Heart right ventricle (tissue), 16 donors: Measurements from ENCODE around the gene RPGRIP1L. TPM values are rescaled to one million over a fixed set of nuclear protein-coding genes. Genes with fewer than 3 reads are reported as not detected.
A peak's percentile ranks its signal among the peaks of the same experiment; 100 is the strongest.

Experiments
- ATAC-seq, 8 donors: fragments of 200-7000 bp; cut with Tn5 transposase; one replicate each; pipeline ENCODE4 v1.9.1; 2020; ENCODE audit warnings: mild to moderate bottlenecking in 8 of 8, moderate library complexity in 8 of 8, moderate number of reproducible peaks in 1 of 8
- DNase-seq, 2 donors: peaks; one replicate each; pipeline ENCODE4 v3.0.0-alpha.2; 2020
- H3K27ac ChIP-seq, 10 donors: fragments of 200-600 bp; sonication (generic) in 2 of 10; one replicate each; pipeline versions ENCODE4 v1.5.0 to v1.8.0; 2020 to 2022; ENCODE audit warnings: mild to moderate bottlenecking in 3 of 10
- H3K27me3 ChIP-seq, 7 donors: fragments of 200-600 bp; one replicate each; pipeline ENCODE4 v1.8.0; 2021 to 2022; ENCODE audit warnings: mild to moderate bottlenecking in 2 of 7
- H3K36me3 ChIP-seq, 9 donors: fragments of 200-600 bp; sonication (generic) in 1 of 9; one replicate each; pipeline versions ENCODE4 v1.5.0 to v1.8.0; 2020 to 2022; ENCODE audit warnings: mild to moderate bottlenecking in 2 of 9
- H3K4me1 ChIP-seq, 9 donors: fragments of 200-600 bp; sonication (generic) in 1 of 9; one replicate each; pipeline versions ENCODE4 v1.5.0 to v1.8.0; 2020 to 2022; ENCODE audit warnings: mild to moderate bottlenecking in 4 of 9
- H3K4me3 ChIP-seq, 10 donors: fragments of 200-600 bp; sonication (generic) in 2 of 10; one replicate each; pipeline versions ENCODE4 v1.5.0 to v1.8.0; 2020 to 2022; ENCODE audit warnings: mild to moderate bottlenecking in 7 of 10, moderate library complexity in 2 of 10
- H3K9me3 ChIP-seq, 11 donors: fragments of 200-600 bp in 10 of 11; sonication (generic) in 2 of 11; one replicate each; pipeline versions ENCODE4 v1.5.0 to v1.8.0; 2013 to 2022; ENCODE audit warnings: mild to moderate bottlenecking in 2 of 11, control low read depth in 1 of 11, moderate library complexity in 1 of 11
- CTCF ChIP-seq, 9 donors: fragments of 200-600 bp; sonication (generic) in 2 of 9; IDR thresholded peaks; one replicate each; pipeline versions ENCODE4 v1.5.0 to v1.8.0; 2021 to 2022; ENCODE audit warnings: antibody characterized with exemption in 9 of 9, mild to moderate bottlenecking in 5 of 9, moderate library complexity in 1 of 9
- WGBS, 2 donors: extraction: QIAGEN DNeasy Blood & Tissue Kit; methylation state at CpG; one replicate each; pipeline ENCODE4 v1.1.7; 2013; ENCODE audit warnings: inconsistent platforms in 1 of 2; 5-methylcytosine and 5-hydroxymethylcytosine counted together
- intact Hi-C, 10 donors: fragments of 100-400 bp; cut with DNase I; formaldehyde crosslinking; loops; one replicate each; pipeline versions ENCODE4 v1.11.1 to v1.14.2; 2022
- polyA plus RNA-seq, 2 donors: library from polyadenylated mRNA; stranded (reverse); fragments of 200-250 nt; gene quantifications; one replicate each; pipeline ENCODE4 v1.2.3, GENCODE V29; 2013
- total RNA-seq, 10 donors: library from RNA; stranded (reverse); fragmentation: NEBNext Ultra II Directional in 3 of 10; extraction: Animal tissue kit (Norgen Biotek cat#: 25700) in 3 of 10; gene quantifications; one replicate each; pipeline versions ENCODE4 v1.2.1 to v1.2.4, GENCODE V29; 2021 to 2023
- donor health status: Arrhythmogenic right ventricular cardiomyopathy.
- donor health status: ischemic (EF 13 %, LVEDD 7.1; RV severe dilation, severe dysfunction).
- donor health status: healthy with polysubstance abuse.
- donor health status: DM: no; HTN: yes; CAD: no.
- donor health status: DM: no; HTN: no; CAD: no.
- donor health status: ischemic (EF 25% LVEDD 6.9; RV normal size, moderate dysfunction).
- donor health status: ischemic (EF 25% LVEDD 5.7; RV mildly dilated, moderate dysfunction).
- donor health status: healthy.
- donor health status: DM: yes; HTN: yes; CAD: no.
- donor health status: Ischemic cardiomyopathy.
- donor health status: ischemic (EF 35%, LVEDD 5.7; RV mildly dilated, moderate dysfunction).
- donor health status: nonischemic (EF 11% LVEDD 7.7; RV severe dilation, severe dysfunction).
- donor health status: DM: yes; HTN: yes; CAD: no.
- donor health status: PGD.
- donor health status: ischemic (EF 29% LVEDD 5.4; RV normal size, mild dysfunction).
- donor health status: nonischemic (EF 23%, LVEDD 6.1; RV moderate dilation, normal function).

The RPGRIP1L gene
- total and polyA plus RNA-seq, 12 donors, result 0.96 to 3.7 (median 2.4) TPM

GRCh38 chr16:53664724-53665345, 38.8 kb downstream of the RPGRIP1L start:
- 53 to 54% methylated on average over 7 of the region's 7 CpGs for WGBS, 2 donors
- intact Hi-C loops, result no loop called here
- Histone ChIP-seq H3K27ac (peak overlapping the region in 2 of 10 donors; percentile 9 to 17), H3K27me3 (no peaks in the 10 kb centered on the region), H3K4me1 (peaks cover 0 to 13% (median 0%) of the 10 kb centered on the region in 9 donors), H3K4me3 (peak overlapping the region in 1 of 10 donors; percentile 13), H3K9me3 (no peaks in the 10 kb centered on the region), H3K36me3 (no peaks in the 10 kb centered on the region)
- DNase-seq, result peak in 1 of 2 donors; percentile 3
- no peak for TF ChIP-seq CTCF (IDR thresholded peaks at IDR 0.05)
- ATAC-seq, result peak in 3 of 8 donors; percentile 39 to 53 (median 46)

- no peaks in the 10 kb centered on the region for H3K27me3 ChIP-seq
- H3K27ac ChIP-seq, result no peak overlapping the region
- no peaks in the 10 kb centered on the region for H3K9me3 ChIP-seq
- 99 to 100% methylated on average over 1 of the region's 1 CpG for WGBS, 2 donors
- peaks cover 0 to 13% (median 0%) of the 10 kb centered on the region in 9 donors for H3K4me1 ChIP-seq
- no peak for DNase-seq
- intact Hi-C loops, result no loop called here
- H3K36me3 ChIP-seq, result peaks cover 0 to 9% (median 0%) of the 10 kb centered on the region in 9 donors
- no peak for ATAC-seq
- no peak overlapping the region for H3K4me3 ChIP-seq
- TF ChIP-seq CTCF (IDR thresholded peaks at IDR 0.05), result no peak
Measured at GRCh38 chr16:53662072-53662471, 41.6 kb downstream of the RPGRIP1L start.

DNA sequence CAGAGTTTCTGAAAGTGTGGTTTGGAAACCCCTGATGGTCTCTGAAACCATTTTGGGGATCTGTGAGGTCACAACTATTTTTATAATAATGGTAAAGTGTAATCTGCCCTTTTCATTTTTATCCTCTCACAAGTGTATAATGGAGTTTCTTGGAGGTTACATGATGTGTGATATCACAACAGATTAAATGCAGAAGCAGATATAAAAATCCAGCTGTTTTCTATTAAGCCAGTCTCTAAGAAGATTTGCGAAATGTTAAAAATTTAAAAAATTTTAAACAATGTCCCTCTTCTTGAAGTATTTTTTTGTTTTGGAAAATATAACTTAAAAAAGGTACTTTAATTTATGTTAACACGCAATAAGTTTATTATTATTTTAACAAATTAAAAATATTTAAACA, 48.7 kb downstream of the RPGRIP1L start:
- peaks cover 0 to 45% (median 6%) of the 10 kb centered on the region in 9 donors for H3K36me3 ChIP-seq
- H3K4me1 ChIP-seq, result no peaks in the 10 kb centered on the region
- TF ChIP-seq CTCF (IDR thresholded peaks at IDR 0.05), result no peak
- no peaks in the 10 kb centered on the region for H3K9me3 ChIP-seq
- no peaks in the 10 kb centered on the region for H3K27me3 ChIP-seq
- intact Hi-C loops, result no loop called here
- no peak overlapping the region for H3K27ac ChIP-seq
- H3K4me3 ChIP-seq, result no peak overlapping the region
- DNase-seq, result no peak
- ATAC-seq, result no peak
- 97 to 100% methylated on average over 2 of the region's 2 CpGs for WGBS, 2 donors

DNA sequence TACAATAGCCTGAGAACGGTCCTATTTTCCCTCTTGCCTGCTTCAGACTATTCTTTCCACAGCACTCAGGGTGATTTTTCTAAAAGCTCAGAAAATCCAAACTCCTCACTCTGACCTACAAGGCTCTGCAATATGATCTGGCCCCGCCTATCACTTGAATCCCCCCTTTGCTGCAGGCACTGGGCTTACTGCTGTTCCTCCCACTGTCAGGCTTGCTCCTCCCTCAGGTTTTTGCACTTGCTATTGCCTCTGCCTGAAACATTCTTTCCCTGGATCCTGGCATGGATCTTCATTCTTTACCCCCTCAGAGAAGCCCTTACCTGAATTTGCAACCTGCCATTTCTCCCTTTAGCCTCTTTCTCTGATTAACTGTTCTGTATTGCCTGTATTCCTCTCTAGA, 52.3 kb downstream of the RPGRIP1L start:
- H3K27me3 ChIP-seq, result no peaks in the 10 kb centered on the region
- intact Hi-C loops, result no loop called here
- TF ChIP-seq CTCF (IDR thresholded peaks at IDR 0.05), result no peak
- peaks cover 0 to 33% (median 6%) of the 10 kb centered on the region in 9 donors for H3K36me3 ChIP-seq
- H3K27ac ChIP-seq, result no peak overlapping the region
- no peak for DNase-seq
- no peaks in the 10 kb centered on the region for H3K4me1 ChIP-seq
- 67 to 76% methylated on average over 2 of the region's 2 CpGs for WGBS, 2 donors
- no peak overlapping the region for H3K4me3 ChIP-seq
- no peaks in the 10 kb centered on the region for H3K9me3 ChIP-seq
- no peak for ATAC-seq
